ENCODE measurements around the gene BACH2.
A peak's percentile ranks its signal among the peaks of the same experiment; 100 is the strongest.
"Not testable (repeated sequence)": the region's sequence is repeated elsewhere in the genome, so short reads cannot be mapped to it uniquely, and the experiment has no call there.

BACH2 gene

DNA sequence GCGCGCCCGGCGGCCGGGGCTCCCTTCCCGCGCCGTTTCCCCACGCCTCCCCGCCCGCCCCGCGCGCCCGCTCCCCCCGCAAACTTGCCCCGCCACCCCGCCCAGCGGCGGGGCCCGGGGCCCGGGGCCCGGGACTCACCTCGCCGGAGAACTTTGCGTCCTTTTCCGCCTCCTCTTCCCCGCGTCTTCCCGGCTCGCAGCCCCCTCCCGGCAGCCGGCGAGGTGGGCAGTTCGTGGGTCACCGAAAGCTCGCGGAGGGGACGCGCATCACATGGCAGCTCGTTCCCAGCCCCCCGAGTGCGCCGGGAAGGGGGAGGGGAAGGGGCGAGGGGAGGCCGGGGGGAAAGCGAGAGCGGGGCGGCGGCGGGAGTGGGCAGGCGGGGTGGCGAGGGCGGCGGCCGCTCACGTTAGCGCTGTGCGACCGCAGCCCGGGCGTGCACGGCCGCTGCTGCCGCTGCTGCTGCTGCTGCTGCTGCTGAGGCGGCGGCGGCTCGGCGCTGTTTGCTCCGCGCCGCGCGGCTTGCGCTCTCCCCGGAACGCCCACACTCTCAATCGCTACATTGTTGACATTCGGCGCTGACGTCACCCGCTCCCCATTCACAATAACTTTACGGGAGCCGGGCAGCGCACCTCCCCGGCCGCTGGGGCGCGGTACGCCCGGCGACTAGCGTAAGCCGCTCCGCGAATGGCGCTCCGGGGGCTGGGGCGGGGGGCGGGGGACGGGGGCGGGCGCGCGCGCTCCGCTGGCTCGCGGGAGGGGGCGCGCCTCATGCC is at the start of gene BACH2:
TSS of gene BACH2 (minus strand) at position 503 of the 774 bp plus-strand sequence. CDS start 287,999 bp downstream, outside the sequence.
- H3K4me1 ChIP-seq (ENCODE audit: control insufficient read depth in 5 of 5, insufficient read depth in 5 of 5, low read length in 5 of 5), result peaks cover 0 to 22% (median 19%) of the 10 kb centered on the region in 5 donors
- H3K4me3 ChIP-seq (ENCODE audit: low read depth in 1 of 5, low read length in 5 of 5), result peak within 1 kb of the TSS; percentile 72 to 81 (median 74)
- H3K9me3 ChIP-seq (ENCODE audit: control insufficient read depth in 5 of 5, low read length in 5 of 5), result no peaks in the 10 kb centered on the region
- no peak within 1 kb of the TSS for H3K27ac ChIP-seq (ENCODE audit: low read depth, low read length)
- H3K27me3 ChIP-seq (ENCODE audit: control insufficient read depth in 5 of 5, insufficient read depth in 4 of 5, low read length in 5 of 5), result peaks cover 0 to 19% (median 10%) of the 10 kb centered on the region in 5 donors
- H3K9ac ChIP-seq (ENCODE audit: low read length in 5 of 5), result peak within 1 kb of the TSS in 4 of 5 donors; percentile 25 to 61 (median 39)
- H3K36me3 ChIP-seq (ENCODE audit: control insufficient read depth in 5 of 5, insufficient read depth in 5 of 5, low read length in 5 of 5), result no peaks in the 10 kb centered on the region

DNA sequence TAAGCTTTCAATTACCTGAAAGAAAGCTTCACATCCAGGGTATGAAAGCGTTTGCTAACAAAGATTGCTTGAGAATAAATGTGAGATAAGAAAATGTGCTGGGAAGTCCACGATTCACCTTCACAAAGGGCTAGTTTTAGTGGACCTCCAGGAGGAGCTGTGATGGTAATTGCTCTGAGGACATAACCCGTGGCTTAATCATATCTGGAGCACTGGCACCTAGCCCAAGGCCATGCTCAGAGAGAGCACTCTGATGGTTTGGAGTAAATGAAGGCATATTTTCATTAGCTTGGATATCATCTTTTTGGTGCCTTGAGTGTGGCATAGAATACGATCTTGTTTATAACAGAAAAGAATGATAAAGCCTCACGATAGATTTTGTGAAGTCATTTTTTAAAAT is 46.9 kb upstream of the BACH2 start:
- Histone ChIP-seq H3K4me1 (ENCODE audit: control insufficient read depth in 5 of 5, insufficient read depth in 5 of 5, low read length in 5 of 5) (no peaks in the 10 kb centered on the region), H3K4me3 (ENCODE audit: low read depth in 1 of 5, low read length in 5 of 5) (no peak overlapping the region), H3K27me3 (ENCODE audit: control insufficient read depth in 5 of 5, insufficient read depth in 4 of 5, low read length in 5 of 5) (peaks cover 0 to 3% (median 0%) of the 10 kb centered on the region in 5 donors), H3K9me3 (ENCODE audit: control insufficient read depth in 5 of 5, low read length in 5 of 5) (peaks cover 0 to 4% (median 0%) of the 10 kb centered on the region in 5 donors), H3K36me3 (ENCODE audit: control insufficient read depth in 5 of 5, insufficient read depth in 5 of 5, low read length in 5 of 5) (no peaks in the 10 kb centered on the region), H3K9ac (ENCODE audit: low read length in 5 of 5) (no peak overlapping the region), H3K27ac (ENCODE audit: low read depth, low read length) (no peak overlapping the region)

DNA sequence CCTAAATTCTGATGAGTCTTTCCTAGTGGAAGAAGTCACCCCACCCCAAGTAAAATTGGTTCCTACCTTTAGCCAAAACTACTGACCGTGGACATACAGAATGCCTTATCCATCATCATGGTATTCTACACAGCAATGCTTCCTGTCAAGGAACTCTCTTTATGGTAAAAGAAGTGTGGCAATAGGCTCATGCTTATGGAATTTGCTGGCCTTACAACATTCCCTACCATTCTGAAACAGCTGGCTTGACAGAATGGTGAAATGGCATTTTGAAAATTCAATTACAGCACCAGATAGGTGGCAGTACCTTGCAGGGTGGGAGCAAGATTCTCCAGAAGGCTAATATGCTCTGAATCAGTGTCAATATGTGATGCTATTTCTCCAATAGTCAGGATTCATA is 41.8 kb upstream of the BACH2 start:
- no peak overlapping the region for H3K27ac ChIP-seq (ENCODE audit: low read depth, low read length)
- H3K36me3 ChIP-seq (ENCODE audit: control insufficient read depth in 5 of 5, insufficient read depth in 5 of 5, low read length in 5 of 5), result no peaks in the 10 kb centered on the region
- H3K9me3 ChIP-seq (ENCODE audit: control insufficient read depth in 5 of 5, low read length in 5 of 5), result peaks cover 0 to 4% (median 0%) of the 10 kb centered on the region in 5 donors
- H3K9ac ChIP-seq (ENCODE audit: low read length in 5 of 5), result no peak overlapping the region
- H3K4me1 ChIP-seq (ENCODE audit: control insufficient read depth in 5 of 5, insufficient read depth in 5 of 5, low read length in 5 of 5), result no peaks in the 10 kb centered on the region
- H3K27me3 ChIP-seq (ENCODE audit: control insufficient read depth in 5 of 5, insufficient read depth in 4 of 5, low read length in 5 of 5), result no peaks in the 10 kb centered on the region
- no peak overlapping the region for H3K4me3 ChIP-seq (ENCODE audit: low read depth in 1 of 5, low read length in 5 of 5)

DNA sequence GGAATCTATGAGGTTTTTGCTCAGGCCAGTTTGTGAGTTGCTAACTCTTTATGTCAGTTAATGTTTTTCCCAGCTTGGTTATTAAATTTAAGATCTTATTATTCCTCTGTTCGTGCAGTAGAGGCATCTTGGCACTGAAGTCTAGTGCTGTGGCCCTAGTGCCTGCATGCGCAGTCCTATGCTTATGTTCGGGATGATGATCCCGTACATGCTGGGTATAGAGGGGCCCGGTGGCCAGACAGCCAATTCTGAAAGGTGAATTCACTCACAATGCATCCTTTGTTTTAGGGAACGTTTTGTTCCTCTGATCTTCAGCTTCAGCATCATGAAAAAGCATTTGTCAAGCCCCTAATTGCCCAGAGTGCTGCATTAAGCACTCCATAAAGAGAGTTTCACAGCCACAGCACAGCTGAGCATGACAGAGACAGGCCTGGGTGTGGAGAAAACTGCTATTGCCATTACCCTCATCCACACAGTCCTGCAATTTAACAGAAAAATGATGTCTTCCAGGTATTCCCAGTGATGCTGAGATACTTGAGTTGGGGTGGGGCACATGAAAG is 39.8 kb upstream of the BACH2 start:
- Histone ChIP-seq H3K9ac (ENCODE audit: low read length in 5 of 5) (no peak overlapping the region), H3K36me3 (ENCODE audit: control insufficient read depth in 5 of 5, insufficient read depth in 5 of 5, low read length in 5 of 5) (no peaks in the 10 kb centered on the region), H3K9me3 (ENCODE audit: control insufficient read depth in 5 of 5, low read length in 5 of 5) (peaks cover 0 to 4% (median 0%) of the 10 kb centered on the region in 5 donors), H3K27me3 (ENCODE audit: control insufficient read depth in 5 of 5, insufficient read depth in 4 of 5, low read length in 5 of 5) (no peaks in the 10 kb centered on the region), H3K4me1 (ENCODE audit: control insufficient read depth in 5 of 5, insufficient read depth in 5 of 5, low read length in 5 of 5) (no peaks in the 10 kb centered on the region), H3K27ac (ENCODE audit: low read depth, low read length) (no peak overlapping the region), H3K4me3 (ENCODE audit: low read depth in 1 of 5, low read length in 5 of 5) (no peak overlapping the region)

DNA sequence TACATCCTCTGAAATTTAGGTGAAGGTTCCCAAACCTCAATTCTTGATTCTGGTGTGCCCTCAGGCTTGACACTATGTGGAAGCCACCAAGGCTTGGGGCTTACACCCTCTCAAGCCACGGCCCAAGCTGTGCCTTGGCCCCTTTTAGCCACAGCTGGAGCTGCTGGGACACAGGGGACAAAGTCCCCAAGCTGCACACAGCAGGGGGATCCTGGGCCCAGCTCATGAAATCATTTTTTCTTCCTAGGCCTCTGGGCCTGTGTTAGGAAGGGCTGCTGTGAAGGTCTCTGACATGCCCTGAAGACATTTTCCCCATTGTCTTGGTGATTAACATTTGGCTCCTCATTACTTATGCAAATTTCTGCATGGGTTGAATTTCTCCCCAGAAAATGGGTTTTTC is 37.3 kb upstream of the BACH2 start:
- no peak overlapping the region for H3K27ac ChIP-seq (ENCODE audit: low read depth, low read length)

DNA sequence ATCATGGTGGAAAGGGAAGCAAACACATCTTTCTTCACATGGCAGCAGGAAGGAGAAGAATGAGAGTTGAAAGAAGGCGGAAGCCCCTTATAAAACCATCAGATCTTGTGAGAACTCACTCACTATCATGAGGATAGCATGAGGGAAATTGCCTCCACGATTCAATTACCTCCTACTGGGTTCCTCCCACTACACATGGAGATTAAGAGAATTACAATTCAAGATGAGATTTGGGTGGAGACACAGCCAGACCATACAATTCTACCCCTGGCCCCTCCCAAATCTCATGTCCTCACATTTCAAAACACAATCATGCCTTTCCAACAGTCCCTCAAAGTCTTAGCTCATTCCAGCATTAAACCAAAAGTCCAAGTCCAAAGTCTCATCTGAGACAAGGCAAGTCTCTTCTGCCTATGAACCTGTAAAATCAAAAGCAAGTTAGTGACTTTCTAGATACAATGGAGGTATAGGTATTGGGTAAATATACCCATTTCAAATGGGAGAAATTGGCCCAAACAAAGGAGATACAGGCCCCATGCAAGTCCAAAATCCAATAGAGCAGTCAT is 36.4 kb upstream of the BACH2 start:
- not testable (repeated sequence) for H3K4me3 ChIP-seq (ENCODE audit: low read depth in 1 of 5, low read length in 5 of 5); H3K9ac ChIP-seq (ENCODE audit: low read length in 5 of 5); H3K4me1 ChIP-seq (ENCODE audit: control insufficient read depth in 5 of 5, insufficient read depth in 5 of 5, low read length in 5 of 5); H3K27me3 ChIP-seq (ENCODE audit: control insufficient read depth in 5 of 5, insufficient read depth in 4 of 5, low read length in 5 of 5); H3K27ac ChIP-seq (ENCODE audit: low read depth, low read length); H3K36me3 ChIP-seq (ENCODE audit: control insufficient read depth in 5 of 5, insufficient read depth in 5 of 5, low read length in 5 of 5); H3K9me3 ChIP-seq (ENCODE audit: control insufficient read depth in 5 of 5, low read length in 5 of 5)

More for the DNA sequence above, 37.3 kb upstream of the BACH2 start:
- no peak overlapping the region for H3K9ac ChIP-seq (ENCODE audit: low read length in 5 of 5)
- H3K27me3 ChIP-seq (ENCODE audit: control insufficient read depth in 5 of 5, insufficient read depth in 4 of 5, low read length in 5 of 5), result no peaks in the 10 kb centered on the region
- no peaks in the 10 kb centered on the region for H3K36me3 ChIP-seq (ENCODE audit: control insufficient read depth in 5 of 5, insufficient read depth in 5 of 5, low read length in 5 of 5)
- no peaks in the 10 kb centered on the region for H3K4me1 ChIP-seq (ENCODE audit: control insufficient read depth in 5 of 5, insufficient read depth in 5 of 5, low read length in 5 of 5)
- no peak overlapping the region for H3K4me3 ChIP-seq (ENCODE audit: low read depth in 1 of 5, low read length in 5 of 5)
- H3K9me3 ChIP-seq (ENCODE audit: control insufficient read depth in 5 of 5, low read length in 5 of 5), result no peaks in the 10 kb centered on the region

DNA sequence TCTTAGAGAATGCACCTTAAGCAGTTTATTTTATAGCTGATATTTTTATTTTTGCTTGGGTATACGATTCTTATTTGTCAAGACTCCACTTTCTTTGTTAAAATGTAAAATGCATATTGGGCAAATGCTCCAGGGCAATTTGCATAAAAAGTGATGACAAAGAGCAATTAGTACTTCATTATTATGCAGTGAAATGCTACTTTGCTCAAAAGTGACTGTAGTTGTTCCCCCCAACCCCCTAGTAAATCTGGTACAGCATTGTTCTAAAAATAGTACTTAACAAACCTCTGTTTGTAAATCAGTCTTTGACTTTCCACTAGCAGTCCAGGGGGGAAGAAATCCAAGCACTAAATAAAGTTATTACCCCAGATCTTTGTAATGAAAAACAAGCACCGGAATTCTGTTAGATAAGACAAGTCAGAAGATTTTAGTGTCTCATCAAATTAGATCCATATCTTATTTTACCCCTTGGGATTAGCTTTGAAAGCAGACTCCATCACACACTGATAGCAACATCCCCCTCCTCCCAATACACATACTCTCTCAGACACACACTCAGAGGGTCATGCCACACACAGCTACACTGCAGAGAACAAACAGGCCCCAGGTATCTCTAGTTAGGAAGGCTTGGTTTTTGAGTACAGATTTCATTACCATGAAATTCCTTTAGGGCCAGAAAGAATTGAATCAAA is 32.9 kb upstream of the BACH2 start:
- H3K4me3 ChIP-seq (ENCODE audit: low read depth in 1 of 5, low read length in 5 of 5), result no peak overlapping the region
- H3K27ac ChIP-seq (ENCODE audit: low read depth, low read length), result no peak overlapping the region
- H3K4me1 ChIP-seq (ENCODE audit: control insufficient read depth in 5 of 5, insufficient read depth in 5 of 5, low read length in 5 of 5), result no peaks in the 10 kb centered on the region
- H3K27me3 ChIP-seq (ENCODE audit: control insufficient read depth in 5 of 5, insufficient read depth in 4 of 5, low read length in 5 of 5), result no peaks in the 10 kb centered on the region
- no peak overlapping the region for H3K9ac ChIP-seq (ENCODE audit: low read length in 5 of 5)
- H3K36me3 ChIP-seq (ENCODE audit: control insufficient read depth in 5 of 5, insufficient read depth in 5 of 5, low read length in 5 of 5), result no peaks in the 10 kb centered on the region
- H3K9me3 ChIP-seq (ENCODE audit: control insufficient read depth in 5 of 5, low read length in 5 of 5), result no peaks in the 10 kb centered on the region

DNA sequence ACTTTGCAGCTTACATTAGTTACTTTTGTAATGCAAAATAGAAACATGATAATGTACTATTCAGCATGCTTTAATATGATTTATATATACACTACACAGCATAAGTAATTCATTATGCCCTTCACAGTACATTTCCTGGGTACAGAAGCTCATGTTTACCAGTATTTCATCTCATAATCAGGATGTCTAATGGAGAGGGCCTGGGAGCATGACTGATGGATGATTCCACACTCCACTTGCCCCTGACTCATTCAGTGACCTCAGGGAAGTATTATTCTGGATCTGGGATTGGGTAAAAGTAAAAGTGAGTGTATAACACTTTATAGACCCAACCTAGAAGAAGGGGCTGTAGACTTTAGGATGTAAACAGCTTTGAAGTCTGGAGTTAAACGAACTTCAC is 31.4 kb upstream of the BACH2 start:
- no peaks in the 10 kb centered on the region for H3K9me3 ChIP-seq (ENCODE audit: control insufficient read depth in 5 of 5, low read length in 5 of 5)
- no peak overlapping the region for H3K9ac ChIP-seq (ENCODE audit: low read length in 5 of 5)
- no peaks in the 10 kb centered on the region for H3K27me3 ChIP-seq (ENCODE audit: control insufficient read depth in 5 of 5, insufficient read depth in 4 of 5, low read length in 5 of 5)
- no peak overlapping the region for H3K4me3 ChIP-seq (ENCODE audit: low read depth in 1 of 5, low read length in 5 of 5)
- H3K36me3 ChIP-seq (ENCODE audit: control insufficient read depth in 5 of 5, insufficient read depth in 5 of 5, low read length in 5 of 5), result no peaks in the 10 kb centered on the region
- H3K27ac ChIP-seq (ENCODE audit: low read depth, low read length), result no peak overlapping the region
- no peaks in the 10 kb centered on the region for H3K4me1 ChIP-seq (ENCODE audit: control insufficient read depth in 5 of 5, insufficient read depth in 5 of 5, low read length in 5 of 5)

DNA sequence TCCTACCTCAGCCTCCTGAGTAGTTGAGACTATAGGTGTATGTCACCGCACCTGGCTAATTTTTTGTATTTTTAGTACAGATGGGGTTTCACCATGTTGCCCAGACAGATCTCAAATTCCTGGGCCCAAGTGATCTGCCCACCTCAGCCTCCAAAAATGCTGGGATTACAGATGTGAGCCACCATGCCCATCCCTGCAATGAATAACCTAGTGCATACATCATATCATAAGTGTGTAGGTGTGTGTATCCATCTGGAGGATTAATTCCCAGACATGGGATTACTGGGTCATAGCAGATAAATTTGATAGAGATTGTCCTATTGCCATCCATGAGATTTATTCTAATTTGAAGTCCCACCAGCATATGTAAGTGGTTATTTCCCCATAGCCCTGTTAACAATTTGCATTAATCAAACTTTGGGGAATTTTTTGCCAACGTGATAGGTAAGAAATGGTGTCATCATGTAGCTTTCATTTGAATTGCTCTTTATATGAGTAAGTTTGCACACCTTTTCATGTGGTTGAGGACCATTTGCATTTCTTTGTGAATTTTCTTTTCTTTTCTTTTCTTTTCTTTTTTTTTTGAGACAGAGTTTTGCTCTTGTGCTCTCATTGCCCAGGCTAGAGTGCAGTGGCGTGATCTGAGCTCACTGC is 29.9 kb upstream of the BACH2 start:
- H3K9ac ChIP-seq (ENCODE audit: low read length in 5 of 5), result no peak overlapping the region
- no peaks in the 10 kb centered on the region for H3K9me3 ChIP-seq (ENCODE audit: control insufficient read depth in 5 of 5, low read length in 5 of 5)
- no peaks in the 10 kb centered on the region for H3K27me3 ChIP-seq (ENCODE audit: control insufficient read depth in 5 of 5, insufficient read depth in 4 of 5, low read length in 5 of 5)
- H3K27ac ChIP-seq (ENCODE audit: low read depth, low read length), result no peak overlapping the region
- H3K4me3 ChIP-seq (ENCODE audit: low read depth in 1 of 5, low read length in 5 of 5), result no peak overlapping the region
- H3K36me3 ChIP-seq (ENCODE audit: control insufficient read depth in 5 of 5, insufficient read depth in 5 of 5, low read length in 5 of 5), result no peaks in the 10 kb centered on the region
- no peaks in the 10 kb centered on the region for H3K4me1 ChIP-seq (ENCODE audit: control insufficient read depth in 5 of 5, insufficient read depth in 5 of 5, low read length in 5 of 5)

Measured in subcutaneous abdominal adipose tissue (tissue), 5 donors.